OCI-LY3 (cell line): ENCODE results near the gene B4GALT6.

Source experiments
- EZH2phosphoT487 ChIP-seq: fragments of 200-600 bp; shearing (Covaris generic); IDR thresholded peaks from 2 replicates; pipeline ENCODE4 v1.6.1; 2018; ENCODE audit warnings: antibody characterized with exemption, mixed run types, low read depth
- TF ChIP-seq, protein P1 (sequence below): fragments of 200-600, 300-600 bp; sonication (generic); IDR thresholded peaks from 2 replicates; pipeline ENCODE4 v1.5.1; 2014; ENCODE audit warnings: antibody characterized with exemption, low read length, low read depth

DNA sequence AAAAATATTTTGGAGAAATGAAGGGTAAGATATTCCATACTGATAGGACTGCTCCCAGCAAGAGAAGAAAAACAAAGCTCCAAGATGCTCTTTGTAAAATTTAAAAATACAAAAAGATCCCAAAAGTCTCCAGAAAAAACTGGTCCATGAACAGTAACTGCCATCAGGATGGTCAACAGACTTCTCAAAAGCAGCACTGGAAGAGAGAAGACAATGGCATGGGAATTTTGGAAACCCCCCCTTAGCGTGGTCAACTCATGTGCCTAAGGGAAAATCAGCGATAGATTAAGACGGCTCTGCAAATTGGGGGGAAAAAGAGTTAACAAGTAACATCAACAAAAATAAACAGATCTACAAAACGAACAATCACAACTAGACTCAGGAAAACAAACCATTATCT lies 23.6 kb downstream of the B4GALT6 start:
- TF ChIP-seq, protein P1, sequence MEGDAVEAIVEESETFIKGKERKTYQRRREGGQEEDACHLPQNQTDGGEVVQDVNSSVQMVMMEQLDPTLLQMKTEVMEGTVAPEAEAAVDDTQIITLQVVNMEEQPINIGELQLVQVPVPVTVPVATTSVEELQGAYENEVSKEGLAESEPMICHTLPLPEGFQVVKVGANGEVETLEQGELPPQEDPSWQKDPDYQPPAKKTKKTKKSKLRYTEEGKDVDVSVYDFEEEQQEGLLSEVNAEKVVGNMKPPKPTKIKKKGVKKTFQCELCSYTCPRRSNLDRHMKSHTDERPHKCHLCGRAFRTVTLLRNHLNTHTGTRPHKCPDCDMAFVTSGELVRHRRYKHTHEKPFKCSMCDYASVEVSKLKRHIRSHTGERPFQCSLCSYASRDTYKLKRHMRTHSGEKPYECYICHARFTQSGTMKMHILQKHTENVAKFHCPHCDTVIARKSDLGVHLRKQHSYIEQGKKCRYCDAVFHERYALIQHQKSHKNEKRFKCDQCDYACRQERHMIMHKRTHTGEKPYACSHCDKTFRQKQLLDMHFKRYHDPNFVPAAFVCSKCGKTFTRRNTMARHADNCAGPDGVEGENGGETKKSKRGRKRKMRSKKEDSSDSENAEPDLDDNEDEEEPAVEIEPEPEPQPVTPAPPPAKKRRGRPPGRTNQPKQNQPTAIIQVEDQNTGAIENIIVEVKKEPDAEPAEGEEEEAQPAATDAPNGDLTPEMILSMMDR = no peak
- TF ChIP-seq EZH2phosphoT487 = no peak
